ENCODE results near the gene TRIM25.

The TRIM25 gene

DNA sequence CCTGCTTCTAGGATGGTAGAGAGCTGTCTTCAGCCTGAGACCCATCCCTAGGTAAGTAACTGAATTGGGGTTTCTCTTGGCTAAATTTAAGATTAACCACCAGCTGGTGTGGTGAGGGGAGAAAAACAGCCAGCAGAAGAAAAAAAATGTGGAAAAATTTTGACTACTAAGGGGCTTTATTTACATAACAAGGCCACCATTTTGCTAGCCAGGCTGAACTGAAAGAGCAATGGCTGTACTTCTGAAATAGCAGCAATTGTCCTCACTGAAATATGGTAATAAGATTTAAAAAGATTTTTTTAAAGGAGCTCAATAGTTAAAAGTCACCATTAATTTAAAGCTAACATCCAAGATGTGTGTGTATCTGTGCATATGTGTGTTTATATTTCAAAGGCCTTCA lies 12.4 kb upstream of the TRIM25 start:
- no peak overlapping the region for H3K4me3 ChIP-seq
- no peak overlapping the region for H3K27ac ChIP-seq
- no peak for DNase-seq (ENCODE audit: low spot score)
- TF ChIP-seq, protein P1, sequence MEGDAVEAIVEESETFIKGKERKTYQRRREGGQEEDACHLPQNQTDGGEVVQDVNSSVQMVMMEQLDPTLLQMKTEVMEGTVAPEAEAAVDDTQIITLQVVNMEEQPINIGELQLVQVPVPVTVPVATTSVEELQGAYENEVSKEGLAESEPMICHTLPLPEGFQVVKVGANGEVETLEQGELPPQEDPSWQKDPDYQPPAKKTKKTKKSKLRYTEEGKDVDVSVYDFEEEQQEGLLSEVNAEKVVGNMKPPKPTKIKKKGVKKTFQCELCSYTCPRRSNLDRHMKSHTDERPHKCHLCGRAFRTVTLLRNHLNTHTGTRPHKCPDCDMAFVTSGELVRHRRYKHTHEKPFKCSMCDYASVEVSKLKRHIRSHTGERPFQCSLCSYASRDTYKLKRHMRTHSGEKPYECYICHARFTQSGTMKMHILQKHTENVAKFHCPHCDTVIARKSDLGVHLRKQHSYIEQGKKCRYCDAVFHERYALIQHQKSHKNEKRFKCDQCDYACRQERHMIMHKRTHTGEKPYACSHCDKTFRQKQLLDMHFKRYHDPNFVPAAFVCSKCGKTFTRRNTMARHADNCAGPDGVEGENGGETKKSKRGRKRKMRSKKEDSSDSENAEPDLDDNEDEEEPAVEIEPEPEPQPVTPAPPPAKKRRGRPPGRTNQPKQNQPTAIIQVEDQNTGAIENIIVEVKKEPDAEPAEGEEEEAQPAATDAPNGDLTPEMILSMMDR (IDR thresholded peaks at IDR 0.05) = no peak

DNA sequence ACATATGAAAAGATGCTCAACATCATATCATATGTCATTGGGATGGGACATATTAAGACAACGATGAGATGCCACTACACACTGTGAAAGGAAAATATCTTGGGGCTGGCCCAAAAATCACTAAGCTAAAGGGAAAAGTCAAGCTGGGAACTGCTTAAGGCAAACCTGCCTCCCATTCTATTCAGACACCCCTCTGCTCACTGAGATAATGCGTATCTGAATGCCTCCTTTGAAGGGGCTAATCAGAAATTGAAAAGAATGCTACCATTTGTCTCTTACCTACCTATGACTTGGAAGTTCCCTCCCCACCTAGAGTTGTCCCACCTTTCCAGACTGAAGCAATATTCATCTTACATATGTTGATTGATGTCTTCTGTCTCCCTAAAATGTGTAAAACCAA lies 11.2 kb upstream of the TRIM25 start:
- DNase-seq (ENCODE audit: low spot score) = no peak
- Histone ChIP-seq H3K4me3 (no peak overlapping the region), H3K27ac (no peak overlapping the region)
- TF ChIP-seq, protein P1 (IDR thresholded peaks at IDR 0.05) = no peak

DNA sequence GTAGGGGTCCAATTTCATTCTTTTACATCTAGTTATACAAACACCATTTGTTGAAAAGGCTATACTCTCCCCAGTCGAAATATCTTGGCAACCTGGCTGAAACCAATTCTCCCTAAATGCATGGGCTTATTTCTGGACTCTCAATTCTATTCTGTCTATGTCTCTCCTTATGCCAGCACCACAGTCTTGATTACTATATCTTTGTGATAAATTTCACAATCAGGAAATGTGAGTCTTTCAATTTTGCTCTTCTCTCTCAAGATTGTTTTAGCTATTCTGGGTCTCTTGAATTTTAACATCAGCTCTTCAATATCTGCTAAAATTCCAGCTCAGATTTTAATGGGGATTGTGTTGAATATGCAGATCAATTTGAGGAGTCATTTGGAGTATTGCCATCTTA lies 5.9 kb upstream of the TRIM25 start:
- Histone ChIP-seq H3K4me3 (no peak overlapping the region), H3K27ac (no peak overlapping the region)
- no peak for DNase-seq (ENCODE audit: low spot score)
- TF ChIP-seq, protein P1 (IDR thresholded peaks at IDR 0.05) = no peak

DNA sequence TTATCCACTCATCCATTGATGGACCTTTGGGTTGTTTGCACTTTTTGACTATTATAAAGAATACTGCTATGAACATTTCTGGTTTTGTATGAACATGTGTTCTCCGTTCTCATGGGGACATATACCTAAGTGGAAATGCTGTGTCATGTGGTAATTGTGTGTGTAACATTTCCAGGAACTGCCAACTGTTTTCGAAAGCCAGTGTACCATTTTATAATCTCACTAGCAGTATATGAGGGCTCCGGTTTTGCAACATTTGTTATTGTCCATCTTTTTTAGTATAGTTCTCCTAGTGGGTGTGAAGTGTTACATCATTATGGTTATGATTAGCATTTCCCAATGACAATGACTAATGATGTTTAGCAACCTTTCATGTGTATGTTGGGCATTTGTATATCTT lies 5.1 kb upstream of the TRIM25 start:
- TF ChIP-seq, protein P1 (IDR thresholded peaks at IDR 0.05) = no peak
- Histone ChIP-seq H3K4me3 (no peak overlapping the region), H3K27ac (no peak overlapping the region)
- no peak for DNase-seq (ENCODE audit: low spot score)

DNA sequence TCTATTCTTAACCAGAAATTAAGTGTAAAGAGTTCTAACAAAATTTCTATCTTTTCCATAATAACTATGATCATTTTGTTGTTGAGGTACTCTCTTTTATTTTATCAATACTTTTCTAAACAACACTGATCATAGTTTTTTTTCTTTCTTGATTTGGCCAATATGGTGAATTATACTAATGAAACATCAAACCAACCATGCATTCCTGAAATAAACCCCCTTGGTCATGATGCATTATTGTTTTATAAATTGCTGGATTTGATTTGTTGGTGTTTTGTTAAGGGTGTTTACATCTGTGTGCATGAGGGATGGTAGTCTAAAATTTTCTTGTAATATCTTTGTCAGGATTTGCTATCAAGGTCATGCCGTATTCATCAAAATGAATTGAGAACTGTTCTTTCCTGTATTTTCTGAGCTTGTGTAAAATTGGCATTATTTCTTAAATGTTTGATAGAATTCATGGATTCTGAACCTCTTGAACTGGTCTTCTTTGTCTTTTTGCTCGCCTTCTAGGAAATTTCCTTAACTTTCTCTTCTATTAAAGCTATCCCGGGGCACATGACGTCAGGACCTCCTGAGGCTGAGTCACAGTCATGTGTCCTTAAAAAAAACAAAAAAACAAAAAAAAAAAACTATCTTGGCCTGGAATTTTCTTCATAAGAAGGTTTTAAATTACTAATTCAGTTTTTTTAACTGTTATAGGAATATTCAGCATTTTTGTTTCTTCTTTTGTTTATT lies 3.9 kb upstream of the TRIM25 start:
- no peak for DNase-seq (ENCODE audit: low spot score)
- H3K4me3 ChIP-seq = no peak overlapping the region
- TF ChIP-seq, protein P1 (IDR thresholded peaks at IDR 0.05) = no peak
- H3K27ac ChIP-seq = no peak overlapping the region

DNA sequence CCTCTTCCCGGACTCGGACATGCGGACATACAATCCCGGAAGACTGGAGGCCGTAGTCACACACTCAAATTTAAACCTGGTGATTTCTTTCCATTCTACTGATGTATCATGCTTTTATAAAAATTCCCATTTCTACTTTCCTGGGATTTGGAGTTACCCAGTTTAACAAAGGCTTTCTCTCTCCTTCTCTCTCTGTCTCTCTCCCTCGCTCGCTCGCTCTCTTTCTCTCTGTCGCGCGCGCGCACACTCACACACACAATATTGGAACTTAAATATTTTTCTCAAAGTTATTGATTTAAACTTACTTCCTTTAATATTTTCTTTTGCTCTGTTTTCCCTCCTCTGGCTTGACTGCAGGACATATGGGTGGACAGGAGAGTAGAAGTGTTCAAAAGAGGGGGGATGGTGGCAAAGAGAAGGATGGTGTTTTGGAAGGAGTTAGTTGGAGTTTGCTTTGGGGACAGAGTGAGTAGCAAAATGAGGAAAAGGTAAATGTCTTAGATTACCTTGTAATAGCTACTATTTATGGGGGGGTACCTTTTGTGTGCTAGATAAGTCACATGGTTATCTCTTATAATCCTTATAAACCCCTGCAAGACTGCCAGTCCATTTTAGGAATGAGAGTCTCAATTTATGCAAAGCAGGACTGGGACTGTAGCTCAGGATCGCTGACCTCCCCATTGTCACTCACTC lies 878 bp upstream of the TRIM25 start:
- TF ChIP-seq, protein P1 (IDR thresholded peaks at IDR 0.05) = no peak
- peak overlapping the region; percentile 94 for H3K4me3 ChIP-seq
- H3K27ac ChIP-seq = peak overlapping the region; percentile 83 to 90
- DNase-seq (ENCODE audit: low spot score) = no peak
